Activated T-cell treated with anti-CD3 and anti-CD28 coated beads, Interleukin-2, amount 50 U/mL, for 24 hours (primary cell): Measurements from ENCODE around the gene AJAP1.

Experiments used
- DNase-seq: peaks from one replicate; pipeline ENCODE4 v3.0.0-alpha.2; 2020
- H3K27ac Mint-ChIP-seq: 2 replicates; pipeline ENCODE4 v1.8.0; 2020; ENCODE audit warnings: mild to moderate bottlenecking, mixed read lengths
- H3K27me3 Mint-ChIP-seq: 2 replicates; pipeline ENCODE4 v1.8.0; 2020; ENCODE audit warnings: mixed read lengths
- H3K36me3 Mint-ChIP-seq: 2 replicates; pipeline ENCODE4 v1.8.0; 2020; ENCODE audit warnings: low read depth, mixed read lengths
- H3K4me1 Mint-ChIP-seq: 2 replicates; pipeline ENCODE4 v1.8.0; 2020; ENCODE audit warnings: low read depth, mixed read lengths
- H3K4me3 Mint-ChIP-seq: 2 replicates; pipeline ENCODE4 v1.8.0; 2020; ENCODE audit warnings: mild to moderate bottlenecking, moderate library complexity, mixed read lengths
- H3K9me3 Mint-ChIP-seq: 2 replicates; pipeline ENCODE4 v1.8.0; 2020; ENCODE audit warnings: mixed read lengths

The AJAP1 gene

GRCh38 chr1:4726620-4727341, 72.4 kb downstream of the AJAP1 start:
- Mint-ChIP-seq H3K36me3 (no peaks in the 10 kb centered on the region), H3K9me3 (no peaks in the 10 kb centered on the region), H3K4me3 (no peak overlapping the region), H3K27me3 (peaks cover 3% of the 10 kb centered on the region), H3K4me1 (no peaks in the 10 kb centered on the region), H3K27ac (no peak overlapping the region)
- DNase-seq: no peak

DNA sequence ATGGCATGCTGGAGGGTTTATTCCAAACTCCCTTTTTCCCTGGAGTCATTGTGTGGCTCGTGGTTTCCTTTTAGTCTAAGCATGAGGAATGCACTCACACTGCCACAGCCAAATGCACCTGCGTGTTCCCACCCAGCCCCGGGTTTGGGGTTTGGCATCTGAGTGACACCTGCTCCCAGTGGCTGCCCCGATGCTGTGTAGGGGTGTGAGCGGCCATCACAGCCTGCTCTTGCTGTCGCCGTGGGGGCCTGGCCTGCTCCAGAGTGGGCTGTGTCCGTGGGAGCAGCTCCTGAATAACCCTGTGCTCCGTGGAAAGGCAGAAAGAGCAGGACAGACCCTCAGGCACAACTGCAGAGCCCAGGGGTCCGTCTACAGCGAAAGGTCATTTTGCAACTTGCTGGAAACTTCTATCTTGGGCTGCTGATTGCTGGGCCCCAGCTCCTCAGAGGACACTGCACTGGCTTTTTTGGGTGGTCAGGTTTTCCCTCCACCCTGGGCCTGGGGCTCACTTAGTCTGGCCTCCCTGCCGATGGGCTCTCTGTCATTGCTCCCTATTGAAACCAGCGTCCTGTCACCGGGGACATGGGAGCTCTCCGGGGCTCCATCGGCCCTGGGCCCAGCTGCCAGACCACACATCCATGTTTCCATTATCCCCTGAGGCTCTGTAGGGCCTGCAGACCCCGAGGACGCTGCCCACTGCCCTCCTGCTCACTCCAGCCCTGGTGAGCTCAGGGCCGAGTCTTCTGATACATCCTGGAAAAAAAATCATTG, 74.1 kb downstream of the AJAP1 start:
- Mint-ChIP-seq H3K9me3 (no peaks in the 10 kb centered on the region), H3K36me3 (no peaks in the 10 kb centered on the region), H3K27ac (no peak overlapping the region), H3K27me3 (peaks cover 1% of the 10 kb centered on the region), H3K4me3 (no peak overlapping the region), H3K4me1 (no peaks in the 10 kb centered on the region)
- DNase-seq: no peak

DNA sequence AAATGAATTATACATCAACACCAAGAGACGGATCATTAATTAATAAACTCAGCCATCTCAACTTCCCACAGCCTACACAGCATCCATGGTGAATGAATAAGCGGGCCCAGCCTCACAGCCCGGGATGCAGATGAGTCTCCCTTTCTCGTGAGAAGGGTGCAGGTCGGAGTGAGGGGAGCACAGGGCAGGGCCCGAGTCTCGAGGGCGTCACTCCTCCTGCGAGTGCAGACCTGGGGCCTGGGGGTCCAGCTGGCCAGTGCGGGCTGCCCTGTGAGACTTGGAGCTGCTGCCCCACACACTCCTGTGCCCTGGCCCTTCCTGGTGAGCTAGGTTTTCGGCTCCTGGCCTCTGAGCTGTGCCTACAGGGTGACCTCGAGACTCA, 74.7 kb downstream of the AJAP1 start:
- Mint-ChIP-seq H3K9me3 (no peaks in the 10 kb centered on the region), H3K27ac (no peak overlapping the region), H3K36me3 (no peaks in the 10 kb centered on the region), H3K4me3 (no peak overlapping the region), H3K4me1 (no peaks in the 10 kb centered on the region), H3K27me3 (no peaks in the 10 kb centered on the region)
- no peak for DNase-seq

GRCh38 chr1:4730078-4730477, 75.7 kb downstream of the AJAP1 start:
- H3K9me3 Mint-ChIP-seq: no peaks in the 10 kb centered on the region
- no peaks in the 10 kb centered on the region for H3K4me1 Mint-ChIP-seq
- H3K4me3 Mint-ChIP-seq: no peak overlapping the region
- no peaks in the 10 kb centered on the region for H3K36me3 Mint-ChIP-seq
- peaks cover 2% of the 10 kb centered on the region for H3K27me3 Mint-ChIP-seq
- no peak for DNase-seq
- H3K27ac Mint-ChIP-seq: no peak overlapping the region

DNA sequence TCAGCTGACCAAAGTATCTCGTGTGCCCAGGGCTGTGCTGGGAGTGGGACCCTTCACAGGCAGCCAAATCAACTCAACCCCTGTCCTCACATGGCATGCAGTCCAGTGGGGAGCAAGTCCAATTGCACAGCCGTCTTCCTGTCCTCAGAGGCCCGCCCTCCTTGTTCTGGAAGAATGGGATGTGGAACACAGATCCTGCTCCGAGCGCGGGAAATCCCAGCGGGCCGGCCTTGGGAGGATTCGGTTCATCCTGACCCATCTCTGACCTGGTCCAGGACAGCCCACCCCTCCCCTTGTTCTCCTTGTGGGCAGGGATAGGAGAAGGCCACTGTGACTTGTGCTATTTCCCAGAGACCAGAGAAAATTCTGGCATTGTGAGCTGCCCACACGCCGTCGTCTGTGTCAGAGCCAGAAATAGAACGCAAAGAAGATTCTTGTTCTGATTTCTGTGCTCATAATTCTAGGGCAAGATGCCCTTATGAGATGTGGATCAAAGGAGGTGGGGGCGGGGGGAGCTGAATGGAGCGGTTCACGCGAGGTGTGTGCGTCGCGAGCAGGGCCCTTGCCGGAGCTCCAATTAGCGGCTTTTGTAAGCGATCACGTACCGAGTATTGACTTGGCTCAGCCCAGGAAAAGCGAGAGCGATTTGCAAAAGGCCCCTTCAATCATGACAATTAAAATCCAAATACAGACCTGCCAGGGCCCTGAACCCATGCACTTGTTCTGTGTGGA, 79.2 kb downstream of the AJAP1 start:
- peaks cover 18% of the 10 kb centered on the region for H3K27me3 Mint-ChIP-seq
- no peak overlapping the region for H3K4me3 Mint-ChIP-seq
- peaks cover 7% of the 10 kb centered on the region for H3K9me3 Mint-ChIP-seq
- no peaks in the 10 kb centered on the region for H3K36me3 Mint-ChIP-seq
- no peak for DNase-seq
- H3K4me1 Mint-ChIP-seq: peaks cover 3% of the 10 kb centered on the region
- H3K27ac Mint-ChIP-seq: no peak overlapping the region

- H3K36me3 Mint-ChIP-seq: no peaks in the 10 kb centered on the region
- peaks cover 3% of the 10 kb centered on the region for H3K4me1 Mint-ChIP-seq
- no peak overlapping the region for H3K4me3 Mint-ChIP-seq
- no peak for DNase-seq
- peaks cover 8% of the 10 kb centered on the region for H3K9me3 Mint-ChIP-seq
- H3K27me3 Mint-ChIP-seq: peaks cover 21% of the 10 kb centered on the region
- no peak overlapping the region for H3K27ac Mint-ChIP-seq
Measured at GRCh38 chr1:4734219-4734618, 79.8 kb downstream of the AJAP1 start.

DNA sequence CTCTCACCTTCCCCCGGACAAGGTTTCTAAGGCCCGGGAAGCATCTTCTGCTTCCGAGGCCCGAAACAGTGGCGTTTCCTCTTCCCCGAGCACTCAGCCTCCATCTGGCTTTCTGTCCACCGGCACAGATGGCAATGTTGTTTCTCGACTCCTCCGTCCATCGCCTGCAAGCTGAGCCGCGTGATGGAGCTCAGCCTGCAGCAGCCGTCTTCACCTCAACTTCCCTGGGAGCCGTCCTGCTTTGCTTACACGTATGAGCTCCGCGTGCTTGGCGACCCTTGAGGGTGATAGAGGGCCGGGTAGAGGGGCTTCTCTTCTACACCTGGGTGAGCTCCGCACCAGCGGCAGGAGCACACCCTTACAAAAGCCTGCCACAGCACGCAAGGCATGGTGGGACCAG, 80.4 kb downstream of the AJAP1 start:
- H3K36me3 Mint-ChIP-seq: no peaks in the 10 kb centered on the region
- H3K4me1 Mint-ChIP-seq: peaks cover 3% of the 10 kb centered on the region
- peaks cover 8% of the 10 kb centered on the region for H3K9me3 Mint-ChIP-seq
- no peak overlapping the region for H3K4me3 Mint-ChIP-seq
- H3K27ac Mint-ChIP-seq: no peak overlapping the region
- DNase-seq: no peak
- peaks cover 27% of the 10 kb centered on the region for H3K27me3 Mint-ChIP-seq

DNA sequence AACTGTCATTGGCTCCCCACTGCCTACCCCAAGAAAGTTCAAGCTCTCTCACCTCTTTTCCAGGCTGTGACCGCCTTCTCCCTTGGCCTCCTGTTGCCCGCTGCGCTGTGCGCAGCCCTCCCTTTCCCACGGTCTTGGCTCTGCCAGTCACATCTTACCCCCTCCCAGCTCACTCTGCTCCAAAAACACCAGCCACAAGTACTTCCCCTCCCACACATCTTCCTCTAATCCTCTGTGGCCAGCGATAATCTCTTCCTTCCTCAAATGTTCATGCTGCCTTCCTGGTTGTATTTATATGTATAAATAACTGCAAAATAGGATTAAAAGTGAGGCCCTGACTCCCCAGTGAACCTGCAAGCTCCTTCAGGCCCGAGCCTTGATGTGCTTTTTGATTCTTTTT, 81.8 kb downstream of the AJAP1 start:
- H3K4me1 Mint-ChIP-seq: peaks cover 3% of the 10 kb centered on the region
- no peak for DNase-seq
- H3K27ac Mint-ChIP-seq: no peak overlapping the region
- no peaks in the 10 kb centered on the region for H3K36me3 Mint-ChIP-seq
- H3K27me3 Mint-ChIP-seq: peaks cover 29% of the 10 kb centered on the region
- H3K4me3 Mint-ChIP-seq: no peak overlapping the region
- H3K9me3 Mint-ChIP-seq: peaks cover 8% of the 10 kb centered on the region

DNA sequence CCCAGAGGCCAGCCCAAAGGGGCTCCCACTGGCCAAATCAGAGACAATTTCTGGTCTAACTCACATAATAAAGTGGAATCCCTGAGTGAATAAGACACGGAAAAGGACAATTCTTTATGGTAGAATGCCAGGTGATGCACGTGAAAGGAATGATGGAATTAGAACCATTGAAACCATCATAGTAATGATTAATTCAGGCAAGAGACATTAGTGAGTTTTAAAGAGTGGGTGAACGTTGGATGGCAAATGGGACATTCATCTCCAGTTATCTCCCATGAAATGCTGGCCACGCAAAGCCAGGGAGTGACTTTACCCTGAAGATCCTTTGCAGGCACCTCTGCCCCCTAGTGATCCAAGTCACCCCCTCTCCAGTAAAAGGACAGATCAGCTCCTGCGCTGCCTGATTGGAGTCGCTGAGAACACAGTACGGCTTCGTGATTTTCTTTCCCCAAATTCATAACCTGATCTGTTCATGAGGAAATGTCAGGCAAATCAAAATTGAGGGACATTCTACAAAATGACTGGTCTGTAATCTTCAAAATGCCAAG, 87.5 kb downstream of the AJAP1 start:
- H3K4me1 Mint-ChIP-seq: no peaks in the 10 kb centered on the region
- DNase-seq: no peak
- H3K4me3 Mint-ChIP-seq: no peak overlapping the region
- no peak overlapping the region for H3K27ac Mint-ChIP-seq
- no peaks in the 10 kb centered on the region for H3K36me3 Mint-ChIP-seq
- peaks cover 17% of the 10 kb centered on the region for H3K27me3 Mint-ChIP-seq
- H3K9me3 Mint-ChIP-seq: peaks cover 8% of the 10 kb centered on the region

DNA sequence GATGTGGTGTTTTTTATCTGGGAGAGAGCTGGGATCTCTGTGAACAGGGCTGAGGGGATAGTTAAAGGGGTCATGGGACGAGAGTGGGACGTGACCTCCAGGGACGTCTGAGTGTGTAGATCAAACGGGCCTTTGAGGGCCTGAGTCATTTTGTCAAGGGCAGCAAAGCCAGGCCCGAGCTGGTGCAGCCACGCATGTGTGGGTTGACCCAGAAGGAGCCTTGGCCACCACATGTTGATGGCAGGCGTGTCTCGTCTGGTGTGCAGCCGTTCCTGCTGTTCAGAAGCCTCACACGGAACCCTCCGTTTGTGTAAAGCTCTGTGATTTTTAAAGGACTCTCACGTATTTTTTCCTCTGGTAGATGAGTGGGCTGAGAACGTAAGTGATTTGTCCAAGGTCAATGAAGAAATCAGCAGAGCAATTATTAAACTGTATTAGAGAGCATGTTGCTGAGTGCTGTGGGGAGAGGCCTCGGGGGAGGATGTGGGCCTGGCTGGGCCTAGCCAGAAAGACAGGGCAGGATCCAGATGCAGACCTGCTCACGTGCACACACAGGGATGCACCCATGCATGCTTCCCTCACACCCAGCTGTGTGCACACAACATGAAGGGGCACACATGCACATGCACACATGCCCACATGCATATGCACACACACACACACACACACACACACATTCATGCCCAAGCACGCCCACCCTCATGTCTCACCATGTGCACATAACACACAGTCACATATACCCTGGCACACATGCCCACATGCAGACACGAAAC, 89.8 kb downstream of the AJAP1 start:
- no peak overlapping the region for H3K27ac Mint-ChIP-seq
- H3K27me3 Mint-ChIP-seq: peaks cover 8% of the 10 kb centered on the region
- no peaks in the 10 kb centered on the region for H3K9me3 Mint-ChIP-seq
- H3K4me3 Mint-ChIP-seq: no peak overlapping the region
- DNase-seq: no peak
- no peaks in the 10 kb centered on the region for H3K4me1 Mint-ChIP-seq
- H3K36me3 Mint-ChIP-seq: no peaks in the 10 kb centered on the region

DNA sequence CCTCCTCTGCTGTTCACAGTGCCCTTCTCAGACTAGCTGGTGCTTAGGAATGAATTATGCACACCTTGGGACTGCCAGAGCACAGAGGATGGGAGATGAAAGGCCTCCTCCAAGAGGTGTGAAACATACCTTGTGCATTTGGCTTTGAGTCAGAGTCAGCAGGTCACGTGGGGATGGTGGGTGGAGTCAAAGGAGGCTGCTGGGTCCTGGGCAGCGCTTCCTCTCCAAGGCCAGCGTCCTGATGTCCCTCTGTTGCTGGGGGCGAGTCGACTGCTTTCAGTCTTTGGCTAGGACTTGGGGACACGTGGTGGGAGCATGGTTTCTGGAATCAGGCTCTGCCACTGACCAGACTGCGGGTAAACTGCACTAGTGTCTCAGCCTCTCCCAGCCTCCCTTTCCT, 91.2 kb downstream of the AJAP1 start:
- H3K4me3 Mint-ChIP-seq: no peak overlapping the region
- no peaks in the 10 kb centered on the region for H3K4me1 Mint-ChIP-seq
- DNase-seq: no peak
- H3K27ac Mint-ChIP-seq: no peak overlapping the region
- H3K27me3 Mint-ChIP-seq: no peaks in the 10 kb centered on the region
- no peaks in the 10 kb centered on the region for H3K36me3 Mint-ChIP-seq
- H3K9me3 Mint-ChIP-seq: no peaks in the 10 kb centered on the region

DNA sequence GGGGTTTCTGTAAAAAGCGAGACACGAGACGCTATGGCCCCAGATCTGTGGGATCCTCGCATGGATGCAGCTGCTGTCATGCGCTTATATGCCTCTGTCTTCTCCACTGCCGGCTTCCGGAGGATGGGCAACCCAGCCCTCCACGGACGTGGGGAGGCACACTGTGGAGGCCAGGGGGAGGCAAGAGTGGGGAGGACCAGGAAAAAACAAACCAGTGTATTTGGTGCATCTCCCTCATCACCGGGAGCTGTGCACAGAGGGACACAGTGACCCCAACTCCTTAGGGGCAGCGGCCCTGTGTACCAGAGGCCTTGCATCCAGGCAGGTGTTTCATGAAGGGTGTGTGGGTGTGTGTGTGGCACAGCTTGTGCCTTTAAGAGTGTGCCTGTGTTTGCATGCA, 95.0 kb downstream of the AJAP1 start:
- no peak overlapping the region for H3K4me3 Mint-ChIP-seq
- H3K27me3 Mint-ChIP-seq: no peaks in the 10 kb centered on the region
- H3K9me3 Mint-ChIP-seq: peaks cover 3% of the 10 kb centered on the region
- DNase-seq: no peak
- H3K4me1 Mint-ChIP-seq: no peaks in the 10 kb centered on the region
- H3K27ac Mint-ChIP-seq: no peak overlapping the region
- no peaks in the 10 kb centered on the region for H3K36me3 Mint-ChIP-seq

GRCh38 chr1:4750177-4750576, 95.8 kb downstream of the AJAP1 start:
- peaks cover 3% of the 10 kb centered on the region for H3K9me3 Mint-ChIP-seq
- no peak overlapping the region for H3K4me3 Mint-ChIP-seq
- H3K27me3 Mint-ChIP-seq: no peaks in the 10 kb centered on the region
- no peak for DNase-seq
- H3K36me3 Mint-ChIP-seq: no peaks in the 10 kb centered on the region
- H3K27ac Mint-ChIP-seq: no peak overlapping the region
- H3K4me1 Mint-ChIP-seq: no peaks in the 10 kb centered on the region

DNA sequence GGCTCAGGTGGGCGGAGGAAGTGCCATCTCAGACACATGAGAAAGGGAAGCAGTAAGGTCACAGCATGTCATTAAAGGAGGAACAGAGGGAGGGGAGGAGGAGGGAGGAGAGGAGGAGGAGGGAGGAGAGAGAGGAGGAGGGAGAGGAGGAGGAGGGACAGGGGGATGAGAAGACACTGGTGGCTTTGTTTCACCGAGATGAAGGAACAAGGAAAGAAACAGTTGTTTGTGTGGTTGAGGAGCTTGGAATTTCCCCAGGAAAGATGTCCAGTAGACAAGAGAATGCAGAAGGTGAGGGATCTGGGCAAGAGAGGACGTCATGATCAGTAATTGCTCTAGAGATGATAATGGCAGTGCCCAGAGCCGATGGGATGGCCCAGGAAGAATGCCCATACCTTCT, 97.7 kb downstream of the AJAP1 start:
- no peak overlapping the region for H3K4me3 Mint-ChIP-seq

More for the DNA sequence above, 97.7 kb downstream of the AJAP1 start:
- no peaks in the 10 kb centered on the region for H3K4me1 Mint-ChIP-seq
- DNase-seq: no peak
- H3K27ac Mint-ChIP-seq: no peak overlapping the region
- no peaks in the 10 kb centered on the region for H3K27me3 Mint-ChIP-seq
- no peaks in the 10 kb centered on the region for H3K36me3 Mint-ChIP-seq
- H3K9me3 Mint-ChIP-seq: peaks cover 3% of the 10 kb centered on the region
